22Rv1 (cell line): ENCODE data around the gene SLC7A1.

Experiments used
- CTCF ChIP-seq: fragments of 450-650 bp; IDR thresholded peaks from 2 replicates; pipeline ENCODE4 v1.5.1; 2017; ENCODE audit warnings: mild to moderate bottlenecking
- ZFX ChIP-seq: fragments of 450-650 bp; IDR thresholded peaks from 2 replicates; pipeline ENCODE4 v1.6.1; 2017; ENCODE audit warnings: antibody characterized with exemption, borderline replicate concordance

- TF ChIP-seq CTCF (no peak), ZFX (no peak)
These were observed 84.2 kb downstream of the SLC7A1 start for GRCh38 chr13:29511106-29511796.
